Panc1 (cell line): ENCODE results near the gene SLCO2A1. TPM values are rescaled to one million over a fixed set of nuclear protein-coding genes. Genes with fewer than 3 reads are reported as not detected.
A peak's percentile ranks its signal among the peaks of the same experiment; 100 is the strongest.

ENCODE experiments used
- ATAC-seq: fragments of 200-7000 bp; cut with Tn5 transposase; 2 replicates; pipeline ENCODE4 v1.9.1; 2020; ENCODE audit warnings: mild to moderate bottlenecking, moderate library complexity
- BruUV-seq: library from RNA; stranded (reverse); fragments of 400-500 nt; replicated peaks from 2 replicates; lab custom pipeline; 2021; lab: Mats Ljungman, UMichigan
- CTCF ChIA-PET: fragments of 300-600 bp; sonication (Branson Sonifier 250); formaldehyde crosslinking; loops from one replicate; lab custom pipeline; 2022; ENCODE audit warnings: antibody characterized with exemption; lab: Charles Lee
- POLR2A ChIA-PET: fragments of 300-600 bp; sonication (Branson Sonifier 250); formaldehyde crosslinking; loops from one replicate; lab custom pipeline; 2022; ENCODE audit warnings: antibody characterized with exemption; lab: Charles Lee
- DNase-seq: peaks from one replicate; pipeline ENCODE4 v3.0.0-alpha.2; 2010; ENCODE audit warnings: low read depth, low spot score
- H3K27ac ChIP-seq: 2 replicates; pipeline ENCODE4 v1.5.1; 2011; ENCODE audit warnings: mild to moderate bottlenecking, low read length, inconsistent platforms
- H3K27me3 ChIP-seq: fragments of 200-500 bp; sonication (Bioruptor generic); 2 replicates; pipeline ENCODE4 v1.6.0; 2014; ENCODE audit warnings: low read length, inconsistent platforms; ENCODE audit not compliant: control insufficient read depth, insufficient read depth
- H3K36me3 ChIP-seq: fragments of 200-500 bp; sonication (Bioruptor generic); 2 replicates; pipeline ENCODE4 v1.5.1; 2014; ENCODE audit warnings: inconsistent platforms, mild to moderate bottlenecking, low read length, moderate library complexity; ENCODE audit not compliant: control insufficient read depth, insufficient read depth
- H3K4me1 ChIP-seq: 2 replicates; pipeline ENCODE4 v1.5.1; 2011; ENCODE audit warnings: inconsistent platforms, mild to moderate bottlenecking, low read length, moderate library complexity; ENCODE audit not compliant: control insufficient read depth, insufficient read depth
- H3K4me3 ChIP-seq, 2 experiments: 2 replicates each; pipeline ENCODE4 v1.5.1; 2011 to 2012; ENCODE audit warnings: low read depth in 2 of 2, low read length in 2 of 2, mild to moderate bottlenecking in 2 of 2, inconsistent platforms in 1 of 2, moderate library complexity in 1 of 2
- H3K9me3 ChIP-seq: fragments of 200-500 bp; sonication (Bioruptor generic); 2 replicates; pipeline ENCODE4 v1.5.1; 2014; ENCODE audit warnings: low read depth, mild to moderate bottlenecking, inconsistent platforms, low read length, moderate library complexity; ENCODE audit not compliant: control insufficient read depth, insufficient read depth
- CTCF ChIP-seq: fragments of 450-650 bp; IDR thresholded peaks from 2 replicates; pipeline ENCODE4 v1.5.1; 2017; ENCODE audit warnings: mild to moderate bottlenecking
- POLR2AphosphoS5 ChIP-seq: IDR thresholded peaks from 2 replicates; pipeline ENCODE4 v1.6.1; 2012; ENCODE audit warnings: mild to moderate bottlenecking, low read depth, low read length, moderate library complexity
- REST ChIP-seq, 2 experiments: IDR thresholded peaks; 2 replicates each; pipeline ENCODE4 v1.6.1; 2011 to 2012; ENCODE audit warnings: low read depth in 2 of 2, control low read depth in 1 of 2, low read length in 1 of 2, mild to moderate bottlenecking in 1 of 2, moderate library complexity in 1 of 2; ENCODE audit not compliant: insufficient read depth in 1 of 2
- SIN3A ChIP-seq: IDR thresholded peaks from 2 replicates; pipeline ENCODE4 v1.6.1; 2012; ENCODE audit warnings: low read depth, mild to moderate bottlenecking, low read length, moderate library complexity, borderline replicate concordance; ENCODE audit not compliant: insufficient read depth
- TCF7L2 ChIP-seq: IDR thresholded peaks from 2 replicates; pipeline ENCODE4 v1.6.1; 2011; ENCODE audit warnings: mild to moderate bottlenecking, low read depth, low read length, inconsistent platforms
- in situ Hi-C: cut with HindIII; loops from 2 replicates; pipeline ENCODE4 v1.10.0; 2016; ENCODE audit warnings: low sequenced_read_pairs, low pct_unique_long_range_greater_than_20kb
- intact Hi-C: fragments of 100-400 bp; cut with micrococcal nuclease; formaldehyde crosslinking; loops from one replicate; pipeline ENCODE4 v1.10.0; 2022; ENCODE audit not compliant: unreplicated experiment
- total RNA-seq: library from RNA; stranded (reverse); gene quantifications from one replicate; pipeline ENCODE4 v1.2.1, GENCODE V29; 2021; ENCODE audit not compliant: unreplicated experiment

Gene SLCO2A1
- total RNA-seq, 1 experiment from 2014 or later, result 0.62 TPM

GRCh38 chr3:133941415-133941821 lies 88.3 kb downstream of the SLCO2A1 start:
- Histone ChIP-seq H3K27ac (peak overlapping the region; percentile 41; the same call in 1 of the 2 replicates), H3K27me3 (no peaks in the 10 kb centered on the region), H3K36me3 (no peaks in the 10 kb centered on the region), H3K9me3 (no peaks in the 10 kb centered on the region), H3K4me3 (no peak overlapping the region), H3K4me1 (peaks cover 64% of the 10 kb centered on the region)
- no peak for ATAC-seq
- in situ Hi-C loops (no loop called here), intact Hi-C loops (loop anchor here (5.0 kb wide), 1 partner anchor 91 kb away; no protein-coding TSS in a partner anchor)
- no peak for DNase-seq
- TF ChIP-seq CTCF (no peak), TCF7L2 (no peak), SIN3A (no peak), POLR2AphosphoS5 (no peak), REST (IDR thresholded peaks at IDR 0.05; ENCODE audit: insufficient read depth in 1 of 2, low read depth in 2 of 2, low read length in 1 of 2) (no peak)
- no TSS peak for BruUV-seq
- CTCF ChIA-PET, result interaction anchor here (1.2 kb wide), 1 partner anchor 270 kb away, joined by 4 read pairs; no protein-coding TSS in a partner anchor
- POLR2A ChIA-PET, result no interaction called here

GRCh38 chr3:133940536-133940935 lies 89.2 kb downstream of the SLCO2A1 start:
- no peak for DNase-seq
- in situ Hi-C loops (no loop called here), intact Hi-C loops (loop anchor here (5.0 kb wide), 1 partner anchor 92 kb away; no protein-coding TSS in a partner anchor)
- Histone ChIP-seq H3K9me3 (no peaks in the 10 kb centered on the region), H3K27me3 (no peaks in the 10 kb centered on the region), H3K4me3 (no peak overlapping the region), H3K27ac (no peak overlapping the region), H3K36me3 (no peaks in the 10 kb centered on the region), H3K4me1 (peaks cover 56% of the 10 kb centered on the region)
- no TSS peak for BruUV-seq
- TF ChIP-seq SIN3A (no peak), TCF7L2 (no peak), POLR2AphosphoS5 (no peak), CTCF (no peak), REST (IDR thresholded peaks at IDR 0.05; ENCODE audit: insufficient read depth in 1 of 2, low read depth in 2 of 2, low read length in 1 of 2) (no peak)
- POLR2A ChIA-PET, result no interaction called here
- CTCF ChIA-PET, result interaction anchor here (1.2 kb wide), 1 partner anchor 271 kb away, joined by 4 read pairs; no protein-coding TSS in a partner anchor
- ATAC-seq, result no peak
